Measurements from ENCODE around the gene SPPL2C. TPM values are rescaled to one million over a fixed set of nuclear protein-coding genes. Genes with fewer than 3 reads are reported as not detected.

The SPPL2C gene
- total RNA-seq, 1 experiment from 2014 or later: not detected

DNA sequence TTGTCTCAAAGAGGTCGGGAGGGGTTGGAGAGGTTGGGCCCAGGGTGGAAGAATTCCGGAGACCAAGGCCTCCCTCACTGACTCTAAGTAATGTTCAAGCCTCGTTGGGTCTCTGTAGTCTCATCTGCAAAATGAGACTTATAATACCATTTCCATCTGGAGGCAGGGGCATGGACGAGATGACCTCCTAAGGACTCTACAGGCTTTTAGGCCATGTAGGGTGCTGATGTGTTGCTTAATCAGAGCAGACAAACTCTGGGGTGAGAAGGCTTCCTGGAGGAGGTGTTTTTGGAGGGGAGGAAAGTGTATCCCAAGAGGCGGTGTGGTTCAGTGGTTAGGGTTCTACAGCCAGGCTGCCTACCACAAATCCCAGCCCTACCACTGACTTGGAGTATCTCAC, 3.1 kb downstream of the SPPL2C start:
- H3K9me3 ChIP-seq (ENCODE audit: low read depth, low read length, poor library complexity, severe bottlenecking): no peaks in the 10 kb centered on the region
- TF ChIP-seq, protein P1, sequence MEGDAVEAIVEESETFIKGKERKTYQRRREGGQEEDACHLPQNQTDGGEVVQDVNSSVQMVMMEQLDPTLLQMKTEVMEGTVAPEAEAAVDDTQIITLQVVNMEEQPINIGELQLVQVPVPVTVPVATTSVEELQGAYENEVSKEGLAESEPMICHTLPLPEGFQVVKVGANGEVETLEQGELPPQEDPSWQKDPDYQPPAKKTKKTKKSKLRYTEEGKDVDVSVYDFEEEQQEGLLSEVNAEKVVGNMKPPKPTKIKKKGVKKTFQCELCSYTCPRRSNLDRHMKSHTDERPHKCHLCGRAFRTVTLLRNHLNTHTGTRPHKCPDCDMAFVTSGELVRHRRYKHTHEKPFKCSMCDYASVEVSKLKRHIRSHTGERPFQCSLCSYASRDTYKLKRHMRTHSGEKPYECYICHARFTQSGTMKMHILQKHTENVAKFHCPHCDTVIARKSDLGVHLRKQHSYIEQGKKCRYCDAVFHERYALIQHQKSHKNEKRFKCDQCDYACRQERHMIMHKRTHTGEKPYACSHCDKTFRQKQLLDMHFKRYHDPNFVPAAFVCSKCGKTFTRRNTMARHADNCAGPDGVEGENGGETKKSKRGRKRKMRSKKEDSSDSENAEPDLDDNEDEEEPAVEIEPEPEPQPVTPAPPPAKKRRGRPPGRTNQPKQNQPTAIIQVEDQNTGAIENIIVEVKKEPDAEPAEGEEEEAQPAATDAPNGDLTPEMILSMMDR (conservative IDR thresholded peaks at IDR 0.05; ENCODE audit: low read depth, low read length): no peak
- no peak for TF ChIP-seq EZH2 (IDR thresholded peaks at IDR 0.05; ENCODE audit: borderline replicate concordance, low read depth, low read length, poor library complexity, severe bottlenecking)
- no peak for DNase-seq (ENCODE audit: low spot score)
- BruUV-seq (replicated peaks): no TSS peak
- no peaks in the 10 kb centered on the region for H3K27me3 ChIP-seq (replicated peaks; ENCODE audit: insufficient read depth, low read depth, low read length, poor library complexity)
- no peaks in the 10 kb centered on the region for H3K36me3 ChIP-seq (ENCODE audit: insufficient read depth, low read length, poor library complexity, severe bottlenecking)
- no peaks in the 10 kb centered on the region for H3K4me1 ChIP-seq (ENCODE audit: insufficient read depth, low read length, poor library complexity, severe bottlenecking)
- no peak overlapping the region for H3K27ac ChIP-seq (ENCODE audit: low read depth, low read length, poor library complexity, severe bottlenecking)
- ChIA-PET POLR2A (ENCODE audit: low non-redundant PET) (no interaction called here), CTCF (interaction anchor here (0.5 kb wide), 1 partner anchor 1135 kb away, joined by 5 read pairs; no protein-coding TSS in a partner anchor)
- no peak overlapping the region for H3K4me3 ChIP-seq (ENCODE audit: low read depth, low read length, poor library complexity, severe bottlenecking)
- intact Hi-C loops (cut with micrococcal nuclease; ENCODE audit: unreplicated experiment): no loop called here

DNA sequence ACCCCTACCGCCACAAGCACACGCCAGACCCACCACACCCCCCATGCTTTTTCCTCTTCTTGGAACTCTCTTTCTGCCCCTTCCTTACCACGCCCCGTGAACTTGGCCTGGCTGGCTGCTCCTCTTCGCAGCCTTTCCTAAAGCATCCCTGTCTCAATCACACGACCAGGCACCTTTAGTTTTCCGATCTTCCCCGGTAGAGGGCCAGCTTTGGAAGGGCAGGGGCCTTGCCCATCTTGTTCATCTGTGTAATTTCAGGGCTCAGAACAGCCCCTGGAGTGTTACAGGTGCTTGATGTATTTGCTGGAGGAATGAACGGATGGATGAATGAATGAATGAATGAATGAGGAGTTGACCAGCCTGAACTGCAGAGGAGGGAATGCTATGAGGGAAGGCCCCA, 3.7 kb downstream of the SPPL2C start:
- TF ChIP-seq, protein P1 (conservative IDR thresholded peaks at IDR 0.05; ENCODE audit: low read depth, low read length): no peak
- no peak for TF ChIP-seq EZH2 (IDR thresholded peaks at IDR 0.05; ENCODE audit: borderline replicate concordance, low read depth, low read length, poor library complexity, severe bottlenecking)
- H3K27ac ChIP-seq (ENCODE audit: low read depth, low read length, poor library complexity, severe bottlenecking): no peak overlapping the region
- ChIA-PET POLR2A (ENCODE audit: low non-redundant PET) (no interaction called here), CTCF (no interaction called here)
- no peaks in the 10 kb centered on the region for H3K9me3 ChIP-seq (ENCODE audit: low read depth, low read length, poor library complexity, severe bottlenecking)
- H3K36me3 ChIP-seq (ENCODE audit: insufficient read depth, low read length, poor library complexity, severe bottlenecking): no peaks in the 10 kb centered on the region
- no peak overlapping the region for H3K4me3 ChIP-seq (ENCODE audit: low read depth, low read length, poor library complexity, severe bottlenecking)
- no TSS peak for BruUV-seq (replicated peaks)
- intact Hi-C loops (cut with micrococcal nuclease; ENCODE audit: unreplicated experiment): no loop called here
- no peaks in the 10 kb centered on the region for H3K27me3 ChIP-seq (replicated peaks; ENCODE audit: insufficient read depth, low read depth, low read length, poor library complexity)
- no peaks in the 10 kb centered on the region for H3K4me1 ChIP-seq (ENCODE audit: insufficient read depth, low read length, poor library complexity, severe bottlenecking)
- DNase-seq (ENCODE audit: low spot score): no peak

DNA sequence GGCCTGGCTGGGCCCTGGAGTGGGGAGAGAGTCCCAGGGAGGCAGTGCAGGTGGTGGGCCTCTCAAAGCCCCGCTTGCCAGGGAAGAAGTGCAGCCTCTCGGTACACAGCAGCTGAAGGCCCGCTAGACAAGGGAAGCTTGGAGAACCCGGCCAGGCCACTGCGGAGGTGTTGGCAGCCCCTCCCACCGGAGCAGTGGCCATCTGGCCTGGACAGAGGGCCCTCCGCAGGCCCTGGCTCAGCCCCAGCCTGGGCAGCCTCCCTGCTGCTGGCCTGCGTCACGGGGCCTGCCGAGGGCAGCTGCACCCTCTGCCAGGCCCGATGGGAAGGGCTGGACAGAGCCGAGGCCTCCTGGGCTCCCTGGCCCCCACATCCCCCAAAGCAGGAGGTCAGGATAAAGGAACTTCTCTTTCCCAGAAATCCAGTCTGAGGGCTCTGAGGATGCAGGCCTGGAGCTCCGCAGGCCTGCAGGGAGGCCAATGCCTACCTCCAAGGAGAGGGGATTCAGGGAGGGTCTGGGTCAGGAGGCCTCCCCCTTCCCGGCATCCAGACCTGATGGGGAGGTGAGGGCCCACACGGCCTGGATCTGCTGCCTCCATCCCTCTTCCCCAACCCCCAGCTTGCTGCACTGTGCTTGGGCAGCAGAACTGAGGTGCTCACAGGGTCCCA, 4.3 kb downstream of the SPPL2C start:
- no peak overlapping the region for H3K27ac ChIP-seq (ENCODE audit: low read depth, low read length, poor library complexity, severe bottlenecking)
- no peaks in the 10 kb centered on the region for H3K27me3 ChIP-seq (replicated peaks; ENCODE audit: insufficient read depth, low read depth, low read length, poor library complexity)
- H3K36me3 ChIP-seq (ENCODE audit: insufficient read depth, low read length, poor library complexity, severe bottlenecking): no peaks in the 10 kb centered on the region
- TF ChIP-seq, protein P1 (conservative IDR thresholded peaks at IDR 0.05; ENCODE audit: low read depth, low read length): no peak
- no peak for TF ChIP-seq EZH2 (IDR thresholded peaks at IDR 0.05; ENCODE audit: borderline replicate concordance, low read depth, low read length, poor library complexity, severe bottlenecking)
- no peaks in the 10 kb centered on the region for H3K4me1 ChIP-seq (ENCODE audit: insufficient read depth, low read length, poor library complexity, severe bottlenecking)
- no peak overlapping the region for H3K4me3 ChIP-seq (ENCODE audit: low read depth, low read length, poor library complexity, severe bottlenecking)
- DNase-seq (ENCODE audit: low spot score): no peak
- ChIA-PET CTCF (no interaction called here), POLR2A (ENCODE audit: low non-redundant PET) (no interaction called here)
- H3K9me3 ChIP-seq (ENCODE audit: low read depth, low read length, poor library complexity, severe bottlenecking): no peaks in the 10 kb centered on the region
- no TSS peak for BruUV-seq (replicated peaks)
- intact Hi-C loops (cut with micrococcal nuclease; ENCODE audit: unreplicated experiment): no loop called here
